Ovary (tissue), 3 donors: ENCODE results near the gene RPTOR.

Experiments
- EP300 ChIP-seq: sonication (generic); formaldehyde crosslinking; IDR thresholded peaks from one replicate; pipeline ENCODE4 v1.6.1; 2017; ENCODE audit warnings: antibody characterized with exemption
- POLR2A ChIP-seq: fragments of 450-650 bp; IDR thresholded peaks from one replicate; pipeline ENCODE4 v1.6.1; 2017; ENCODE audit warnings: antibody characterized with exemption, mild to moderate bottlenecking, moderate library complexity
- TF ChIP-seq, protein P1 (sequence below), 3 donors: fragments of 450-650 bp in 2 of 3; fragments of 200-600 bp in 1 of 3; IDR thresholded peaks; one replicate each; pipeline versions ENCODE4 v1.5.1 to v1.8.0; 2016 to 2022; ENCODE audit warnings: antibody characterized with exemption in 3 of 3, mild to moderate bottlenecking in 1 of 3
- donor health status: DM: no; HTN: no; CAD: no.

DNA sequence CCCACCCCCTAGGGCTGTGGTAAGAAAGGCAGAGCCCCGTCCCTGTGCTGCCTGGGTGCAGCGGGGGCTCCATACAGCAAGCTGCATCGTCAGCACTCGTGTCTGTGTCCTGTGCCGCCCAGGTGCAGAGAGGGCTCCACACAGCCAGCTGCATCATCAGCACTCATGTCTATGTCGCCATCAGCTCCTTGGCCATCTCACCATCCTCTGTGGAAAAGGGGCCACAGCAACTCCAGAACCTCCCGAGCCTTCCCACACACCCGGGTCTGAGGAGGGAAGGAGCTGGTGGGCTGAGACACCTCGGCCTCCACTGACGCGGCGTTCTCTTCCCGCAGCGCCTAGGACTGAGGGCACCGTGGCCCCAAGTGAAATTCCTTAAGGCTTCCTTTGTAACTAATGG is 374.1 kb downstream of the RPTOR start:
- no peak for TF ChIP-seq EP300
- TF ChIP-seq, protein P1, sequence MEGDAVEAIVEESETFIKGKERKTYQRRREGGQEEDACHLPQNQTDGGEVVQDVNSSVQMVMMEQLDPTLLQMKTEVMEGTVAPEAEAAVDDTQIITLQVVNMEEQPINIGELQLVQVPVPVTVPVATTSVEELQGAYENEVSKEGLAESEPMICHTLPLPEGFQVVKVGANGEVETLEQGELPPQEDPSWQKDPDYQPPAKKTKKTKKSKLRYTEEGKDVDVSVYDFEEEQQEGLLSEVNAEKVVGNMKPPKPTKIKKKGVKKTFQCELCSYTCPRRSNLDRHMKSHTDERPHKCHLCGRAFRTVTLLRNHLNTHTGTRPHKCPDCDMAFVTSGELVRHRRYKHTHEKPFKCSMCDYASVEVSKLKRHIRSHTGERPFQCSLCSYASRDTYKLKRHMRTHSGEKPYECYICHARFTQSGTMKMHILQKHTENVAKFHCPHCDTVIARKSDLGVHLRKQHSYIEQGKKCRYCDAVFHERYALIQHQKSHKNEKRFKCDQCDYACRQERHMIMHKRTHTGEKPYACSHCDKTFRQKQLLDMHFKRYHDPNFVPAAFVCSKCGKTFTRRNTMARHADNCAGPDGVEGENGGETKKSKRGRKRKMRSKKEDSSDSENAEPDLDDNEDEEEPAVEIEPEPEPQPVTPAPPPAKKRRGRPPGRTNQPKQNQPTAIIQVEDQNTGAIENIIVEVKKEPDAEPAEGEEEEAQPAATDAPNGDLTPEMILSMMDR (IDR thresholded peaks at IDR 0.05), result no peak
- TF ChIP-seq POLR2A, result no peak
